Thyroid gland (tissue), 4 donors: Measurements from ENCODE around the gene HMBS. TPM values are rescaled to one million over a fixed set of nuclear protein-coding genes. Genes with fewer than 3 reads are reported as not detected.
A peak's percentile ranks its signal among the peaks of the same experiment; 100 is the strongest.
"Not testable (repeated sequence)": the region's sequence is repeated elsewhere in the genome, so short reads cannot be mapped to it uniquely, and the experiment has no call there.

Experiments used
- DNase-seq, 2 donors: peaks; one replicate each; pipeline ENCODE4 v3.0.0-alpha.2; 2019
- H3K27ac ChIP-seq, 3 donors: fragments of 200-600 bp; sonication (generic); 1 replicate in 2 of 3; 2 replicates in 1 of 3; pipeline ENCODE4 v1.5.1; 2016 to 2019; ENCODE audit warnings: mild to moderate bottlenecking in 1 of 3, moderate library complexity in 1 of 3
- H3K27me3 ChIP-seq: fragments of 200-600 bp; sonication (generic); one replicate; pipeline ENCODE4 v1.5.1; 2019
- H3K36me3 ChIP-seq, 2 donors: fragments of 200-600 bp; sonication (generic); one replicate each; pipeline ENCODE4 v1.5.1; 2016 to 2019
- H3K4me1 ChIP-seq, 2 donors: fragments of 200-600 bp; sonication (generic); one replicate each; pipeline ENCODE4 v1.5.1; 2017 to 2019
- H3K4me3 ChIP-seq, 3 donors: fragments of 200-600 bp; sonication (generic); replicated peaks in 1 of 3; 1 replicate in 2 of 3; 2 replicates in 1 of 3; pipeline ENCODE4 v1.5.1; 2016; ENCODE audit warnings: mild to moderate bottlenecking in 1 of 3
- H3K9me3 ChIP-seq: fragments of 200-600 bp; sonication (generic); one replicate; pipeline ENCODE4 v1.5.1; 2017
- CTCF ChIP-seq, 6 experiments: fragments of 200-600 bp in 3 of 6; fragments of 450-650 bp in 3 of 6; sonication (generic) in 3 of 6; IDR thresholded peaks; one replicate each; pipeline ENCODE4 v1.5.1; 2016 to 2019; ENCODE audit warnings: antibody characterized with exemption in 6 of 6, mild to moderate bottlenecking in 2 of 6, inconsistent platforms in 1 of 6, moderate library complexity in 1 of 6
- POLR2A ChIP-seq, 2 donors: fragments of 450-650 bp; IDR thresholded peaks; one replicate each; pipeline ENCODE4 v1.6.1; 2017; ENCODE audit warnings: antibody characterized with exemption in 2 of 2, mild to moderate bottlenecking in 2 of 2, moderate library complexity in 1 of 2
- WGBS, 2 donors: methylation state at CpG; one replicate each; pipeline ENCODE4 v1.1.5; 2017; 5-methylcytosine and 5-hydroxymethylcytosine counted together
- intact Hi-C: fragments of 100-400 bp; cut with DNase I; formaldehyde crosslinking; loops from one replicate; pipeline ENCODE4 v1.15.1; 2023
- total RNA-seq, 4 donors: library from RNA; depleted of rRNA; stranded (reverse); fragments of >200 nt; gene quantifications; one replicate each; pipeline ENCODE4 v1.2.3, GENCODE V29; 2016

HMBS gene
- 10 to 100 TPM; 10.7 to 24.3 (median 19.7) TPM for total RNA-seq

GRCh38 chr11:119084663-119085436 is at the start of gene HMBS:
HMBS (plus strand) TSS chr11:119084881; CDS start chr11:119085034, 153 bp downstream.
- TF ChIP-seq POLR2A (IDR thresholded peaks at IDR 0.05) (peak; percentile 1 to 56), CTCF (IDR thresholded peaks at IDR 0.05) (no peak)
- H3K9me3 ChIP-seq = no peaks in the 10 kb centered on the region
- H3K4me3 ChIP-seq = peak within 1 kb of the TSS; percentile 12 to 54 (median 14)
- intact Hi-C loops = no loop called here
- peak within 1 kb of the TSS; percentile 10 to 93 (median 87) for H3K27ac ChIP-seq
- 1% methylated on average over 27 to 42 of the region's 45 CpGs for WGBS, 2 donors
- H3K27me3 ChIP-seq = no peaks in the 10 kb centered on the region
- peaks cover 29% of the 10 kb centered on the region in 2 donors for H3K36me3 ChIP-seq
- H3K4me1 ChIP-seq = peaks cover 10 to 32% of the 10 kb centered on the region in 2 donors
- DNase-seq = peak; percentile 90 to 93

GRCh38 chr11:119038884-119039283 is 45.8 kb upstream of the HMBS start:
- intact Hi-C loops = no loop called here
- WGBS, 2 donors = 74 to 79% methylated on average over 5 of the region's 5 CpGs
- peaks cover 0 to 8% of the 10 kb centered on the region in 2 donors for H3K4me1 ChIP-seq
- no peak overlapping the region for H3K27ac ChIP-seq
- no peaks in the 10 kb centered on the region for H3K27me3 ChIP-seq
- H3K4me3 ChIP-seq = no peak overlapping the region
- H3K36me3 ChIP-seq = no peaks in the 10 kb centered on the region
- H3K9me3 ChIP-seq = no peaks in the 10 kb centered on the region
- TF ChIP-seq CTCF (IDR thresholded peaks at IDR 0.05) (no peak), POLR2A (IDR thresholded peaks at IDR 0.05) (no peak)
- no peak for DNase-seq

- H3K36me3 ChIP-seq, H3K9me3 ChIP-seq, intact Hi-C loops, H3K4me3 ChIP-seq, H3K27ac ChIP-seq, H3K4me1 ChIP-seq, H3K27me3 ChIP-seq, DNase-seq: not testable (repeated sequence)
- 21 to 25% methylated on average over 9 to 11 of the region's 11 CpGs for WGBS, 2 donors
Measured at GRCh38 chr11:119039471-119039870, 45.2 kb upstream of the HMBS start.

GRCh38 chr11:119041821-119042514 is 42.7 kb upstream of the HMBS start:
- Histone ChIP-seq H3K9me3 (no peaks in the 10 kb centered on the region), H3K27ac (no peak overlapping the region), H3K4me1 (peaks cover 0 to 8% of the 10 kb centered on the region in 2 donors), H3K36me3 (peaks cover 22 to 24% of the 10 kb centered on the region in 2 donors), H3K4me3 (no peak overlapping the region), H3K27me3 (no peaks in the 10 kb centered on the region)
- intact Hi-C loops = no loop called here
- DNase-seq = no peak
- no peak for TF ChIP-seq POLR2A (IDR thresholded peaks at IDR 0.05)
- TF ChIP-seq CTCF (IDR thresholded peaks at IDR 0.05) = no peak
- 93% methylated on average over 4 of the region's 4 CpGs for WGBS, 2 donors

- no peaks in the 10 kb centered on the region for H3K9me3 ChIP-seq
- H3K36me3 ChIP-seq = peaks cover 31 to 33% of the 10 kb centered on the region in 2 donors
- no peaks in the 10 kb centered on the region for H3K27me3 ChIP-seq
- no peak overlapping the region for H3K27ac ChIP-seq
- intact Hi-C loops = no loop called here
- peaks cover 0 to 8% of the 10 kb centered on the region in 2 donors for H3K4me1 ChIP-seq
- WGBS, 2 donors = 86 to 91% methylated on average over 9 of the region's 9 CpGs
- no peak for DNase-seq
- TF ChIP-seq CTCF (IDR thresholded peaks at IDR 0.05) = no peak
- no peak for TF ChIP-seq POLR2A (IDR thresholded peaks at IDR 0.05)
- no peak overlapping the region for H3K4me3 ChIP-seq
Measured at GRCh38 chr11:119042927-119043326, 41.8 kb upstream of the HMBS start.
